Liver (tissue), 9 donors: ENCODE measurements around the gene TRIO. TPM values are rescaled to one million over a fixed set of nuclear protein-coding genes. Genes with fewer than 3 reads are reported as not detected.

Experiments
- DNase-seq: peaks from one replicate; pipeline ENCODE4 v3.0.0-alpha.2; 2017; ENCODE audit warnings: low spot score
- H3K27ac ChIP-seq, 2 donors: one replicate each; pipeline ENCODE4 v1.7.0; 2013; ENCODE audit warnings: inconsistent platforms in 2 of 2, low read length in 2 of 2, control low read depth in 1 of 2, low read depth in 1 of 2, mild to moderate bottlenecking in 1 of 2
- H3K27me3 ChIP-seq, 4 donors: one replicate each; pipeline versions ENCODE4 v1.6.1 to v1.7.0; 2013; ENCODE audit warnings: low read length in 3 of 4, inconsistent platforms in 1 of 4, mild to moderate bottlenecking in 1 of 4, moderate library complexity in 1 of 4; ENCODE audit not compliant: control insufficient read depth in 4 of 4, insufficient read depth in 4 of 4
- H3K36me3 ChIP-seq, 4 donors: one replicate each; pipeline versions ENCODE4 v1.6.1 to v1.7.0; 2013; ENCODE audit warnings: low read length in 3 of 4, mild to moderate bottlenecking in 3 of 4, low read depth in 1 of 4, moderate library complexity in 1 of 4; ENCODE audit not compliant: control insufficient read depth in 4 of 4, insufficient read depth in 3 of 4
- H3K4me1 ChIP-seq, 4 donors: one replicate each; pipeline versions ENCODE4 v1.6.1 to v1.7.0; 2013; ENCODE audit warnings: low read length in 3 of 4, mild to moderate bottlenecking in 3 of 4, moderate library complexity in 1 of 4; ENCODE audit not compliant: control insufficient read depth in 4 of 4, insufficient read depth in 4 of 4
- H3K4me3 ChIP-seq, 3 donors: one replicate each; pipeline versions ENCODE4 v1.6.1 to v1.7.0; 2013; ENCODE audit warnings: low read length in 3 of 3, control low read depth in 1 of 3, low read depth in 1 of 3, mild to moderate bottlenecking in 1 of 3
- H3K9ac ChIP-seq, 2 donors: one replicate each; pipeline ENCODE4 v1.7.0; 2013; ENCODE audit warnings: low read length in 2 of 2, mild to moderate bottlenecking in 2 of 2, moderate library complexity in 2 of 2, control low read depth in 1 of 2, low read depth in 1 of 2
- H3K9me3 ChIP-seq, 4 donors: one replicate each; pipeline versions ENCODE4 v1.6.1 to v1.7.0; 2013; ENCODE audit warnings: low read length in 3 of 4; ENCODE audit not compliant: control insufficient read depth in 4 of 4
- ATF3 ChIP-seq: IDR thresholded peaks from 2 replicates; pipeline ENCODE4 v1.6.1; 2016; ENCODE audit warnings: antibody characterized with exemption
- CTCF ChIP-seq: fragments of 150-350 bp; IDR thresholded peaks from 2 replicates; pipeline ENCODE4 v1.5.1; 2017; ENCODE audit warnings: improper control_type of control experiment, low read depth, low read length; ENCODE audit not compliant: missing input control
- EGR1 ChIP-seq, 2 donors: IDR thresholded peaks; 2 replicates each; pipeline ENCODE4 v1.6.1; 2016 to 2018; ENCODE audit warnings: antibody characterized with exemption in 2 of 2, low read depth in 2 of 2
- FOXA1 ChIP-seq: IDR thresholded peaks from 2 replicates; pipeline ENCODE4 v1.6.1; 2016; ENCODE audit warnings: antibody characterized with exemption
- FOXA2 ChIP-seq: IDR thresholded peaks from 2 replicates; pipeline ENCODE4 v1.6.1; 2016; ENCODE audit warnings: antibody characterized with exemption
- HNF4A ChIP-seq, 2 donors: conservative IDR thresholded peaks; 2 replicates each; pipeline ENCODE4 v1.6.1; 2016; ENCODE audit warnings: antibody characterized with exemption in 2 of 2, mild to moderate bottlenecking in 2 of 2
- JUND ChIP-seq, 2 donors: IDR thresholded peaks; 2 replicates each; pipeline ENCODE4 v1.6.1; 2016; ENCODE audit warnings: antibody characterized with exemption in 2 of 2
- NR2F2 ChIP-seq: IDR thresholded peaks from 2 replicates; pipeline ENCODE4 v1.6.1; 2016; ENCODE audit warnings: antibody characterized with exemption
- RAD21 ChIP-seq, 2 donors: IDR thresholded peaks; 2 replicates each; pipeline ENCODE4 v1.6.1; 2016; ENCODE audit warnings: antibody characterized with exemption in 2 of 2, mild to moderate bottlenecking in 2 of 2
- RXRA ChIP-seq, 2 donors: IDR thresholded peaks; 2 replicates each; pipeline ENCODE4 v1.6.1; 2017 to 2018; ENCODE audit warnings: antibody characterized with exemption in 2 of 2, mild to moderate bottlenecking in 1 of 2
- SP1 ChIP-seq: IDR thresholded peaks from 2 replicates; pipeline ENCODE4 v1.6.1; 2018; ENCODE audit warnings: antibody characterized with exemption, mild to moderate bottlenecking
- YY1 ChIP-seq: IDR thresholded peaks from 2 replicates; pipeline ENCODE4 v1.6.1; 2016; ENCODE audit warnings: antibody characterized with exemption, mild to moderate bottlenecking
- WGBS: extraction: QIAGEN DNeasy Blood & Tissue Kit; methylation state at CpG from one replicate; pipeline ENCODE4 v1.1.7; 2013; 5-methylcytosine and 5-hydroxymethylcytosine counted together
- polyA plus RNA-seq, 2 donors: library from polyadenylated mRNA; stranded (reverse) in 1 of 2; unstranded in 1 of 2; fragments of 200-250 nt in 1 of 2; fragments of >200 nt in 1 of 2; fragmentation: Nextera tagmentation in 1 of 2; extraction: Ambion mirVana in 1 of 2; gene quantifications; one replicate each; pipeline versions ENCODE4 v1.2.1 to v1.2.3, GENCODE V29; 2013 to 2015
- total RNA-seq, 2 donors: library from RNA; depleted of rRNA; stranded (reverse); fragments of >200 nt; gene quantifications; one replicate each; pipeline ENCODE4 v1.2.3, GENCODE V29; 2014
- TF ChIP-seq, protein P1 (sequence below): IDR thresholded peaks from 2 replicates; pipeline ENCODE4 v1.6.1; 2016; ENCODE audit warnings: antibody characterized with exemption
- TF ChIP-seq, protein P2 (sequence below): IDR thresholded peaks from 2 replicates; pipeline ENCODE4 v1.6.1; 2016; ENCODE audit warnings: antibody characterized with exemption, mild to moderate bottlenecking
- donor health status: healthy.
- donor health status: healthy.
- donor health status: healthy.
- donor health status: healthy.
- donor health status: healthy.

Gene TRIO
- total and polyA plus RNA-seq, 4 donors, result 8.5 to 86.2 (median 16.0) TPM

- no peak for DNase-seq
- Histone ChIP-seq H3K4me1 (no peaks in the 10 kb centered on the region), H3K9ac (no peak overlapping the region), H3K27ac (no peak overlapping the region), H3K27me3 (no peaks in the 10 kb centered on the region), H3K36me3 (peaks cover 0 to 11% (median 3%) of the 10 kb centered on the region in 4 donors), H3K4me3 (no peak overlapping the region), H3K9me3 (no peaks in the 10 kb centered on the region)
- TF ChIP-seq FOXA1 (no peak), SP1 (no peak), FOXA2 (no peak), CTCF (no peak), NR2F2 (no peak)
- WGBS, result 95% methylated on average over 7 of the region's 7 CpGs
Measured at GRCh38 chr5:14325369-14325768, 182.2 kb downstream of the TRIO start.

DNA sequence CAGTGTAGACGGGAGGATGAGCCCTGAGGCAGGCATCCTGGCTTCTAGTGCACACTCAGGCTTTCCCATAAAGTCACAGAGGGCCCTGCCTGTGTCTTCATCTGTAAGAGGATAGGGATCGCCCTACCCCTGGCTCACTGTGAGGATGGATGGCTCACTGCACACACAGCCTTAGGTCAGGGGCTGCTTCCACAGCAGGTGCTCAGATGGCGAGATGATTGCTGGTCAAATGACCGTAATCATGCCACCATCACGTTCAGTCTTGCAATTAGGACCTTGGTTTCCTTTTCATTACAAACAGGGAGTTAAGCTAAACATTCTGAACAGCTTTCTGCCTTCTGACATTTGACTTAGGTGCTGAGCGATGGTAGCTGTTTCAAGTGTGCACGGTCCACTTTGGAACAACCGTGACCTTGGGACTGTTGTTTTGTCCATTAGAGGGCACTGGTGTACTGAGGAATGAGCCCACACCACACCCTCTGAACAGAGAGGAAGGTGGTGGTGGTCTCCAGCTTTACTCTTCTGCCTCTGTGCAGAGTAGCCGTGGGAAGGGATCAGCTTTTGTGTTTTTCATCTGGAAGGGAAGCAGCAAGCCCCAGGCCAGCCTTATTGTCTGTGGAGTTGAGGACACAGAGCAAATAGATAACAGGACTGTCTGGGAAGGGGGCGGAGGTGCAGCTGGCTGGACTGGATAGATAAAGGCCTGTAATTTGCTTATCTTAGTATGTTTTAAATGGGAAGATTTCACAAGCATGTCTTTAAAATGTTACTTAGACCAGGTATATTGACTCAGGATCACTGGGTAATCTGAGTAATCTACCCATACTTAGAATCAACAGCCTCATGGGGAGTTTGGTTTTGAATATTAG is 183.1 kb downstream of the TRIO start:
- Histone ChIP-seq H3K27me3 (no peaks in the 10 kb centered on the region), H3K4me3 (no peak overlapping the region), H3K9ac (no peak overlapping the region), H3K36me3 (peaks cover 1 to 16% (median 6%) of the 10 kb centered on the region in 4 donors), H3K9me3 (no peaks in the 10 kb centered on the region), H3K4me1 (no peaks in the 10 kb centered on the region), H3K27ac (no peak overlapping the region)
- no peak for TF ChIP-seq EGR1 (IDR thresholded peaks at IDR 0.05; ENCODE audit: low read depth in 2 of 2)
- peak; percentile 56 to 72 for TF ChIP-seq RAD21 (IDR thresholded peaks at IDR 0.05)
- TF ChIP-seq CTCF, result peak; percentile 29
- 72% methylated on average over 10 of the region's 10 CpGs for WGBS
- DNase-seq, result peak; percentile 58

DNA sequence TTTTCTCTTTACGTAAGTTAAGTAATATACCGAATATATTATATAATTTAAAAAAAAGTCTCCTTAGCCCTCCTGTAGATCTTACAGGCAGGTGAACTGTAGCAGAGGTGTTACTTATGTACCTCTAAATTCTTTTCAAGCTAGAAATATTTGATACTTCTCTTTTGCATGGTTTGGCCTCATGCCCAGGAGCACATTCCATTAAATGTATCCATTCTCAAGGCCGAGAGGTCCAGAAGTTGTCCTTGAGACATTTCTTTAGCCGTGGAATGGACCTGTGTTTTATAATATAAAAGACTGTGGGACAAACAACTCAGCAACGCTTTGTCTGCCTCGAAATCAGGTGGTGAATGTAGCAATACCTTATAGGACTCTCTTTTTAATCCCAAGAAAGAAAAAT is 184.5 kb downstream of the TRIO start:
- Histone ChIP-seq H3K4me3 (no peak overlapping the region), H3K4me1 (no peaks in the 10 kb centered on the region), H3K27me3 (no peaks in the 10 kb centered on the region), H3K9ac (no peak overlapping the region), H3K36me3 (peaks cover 1 to 21% (median 6%) of the 10 kb centered on the region in 4 donors), H3K27ac (no peak overlapping the region), H3K9me3 (no peaks in the 10 kb centered on the region)
- DNase-seq, result no peak
- 95% methylated on average over 6 of the region's 6 CpGs for WGBS
- TF ChIP-seq HNF4A (conservative IDR thresholded peaks at IDR 0.05), result no peak
- TF ChIP-seq ATF3, result no peak
- TF ChIP-seq, protein P1, sequence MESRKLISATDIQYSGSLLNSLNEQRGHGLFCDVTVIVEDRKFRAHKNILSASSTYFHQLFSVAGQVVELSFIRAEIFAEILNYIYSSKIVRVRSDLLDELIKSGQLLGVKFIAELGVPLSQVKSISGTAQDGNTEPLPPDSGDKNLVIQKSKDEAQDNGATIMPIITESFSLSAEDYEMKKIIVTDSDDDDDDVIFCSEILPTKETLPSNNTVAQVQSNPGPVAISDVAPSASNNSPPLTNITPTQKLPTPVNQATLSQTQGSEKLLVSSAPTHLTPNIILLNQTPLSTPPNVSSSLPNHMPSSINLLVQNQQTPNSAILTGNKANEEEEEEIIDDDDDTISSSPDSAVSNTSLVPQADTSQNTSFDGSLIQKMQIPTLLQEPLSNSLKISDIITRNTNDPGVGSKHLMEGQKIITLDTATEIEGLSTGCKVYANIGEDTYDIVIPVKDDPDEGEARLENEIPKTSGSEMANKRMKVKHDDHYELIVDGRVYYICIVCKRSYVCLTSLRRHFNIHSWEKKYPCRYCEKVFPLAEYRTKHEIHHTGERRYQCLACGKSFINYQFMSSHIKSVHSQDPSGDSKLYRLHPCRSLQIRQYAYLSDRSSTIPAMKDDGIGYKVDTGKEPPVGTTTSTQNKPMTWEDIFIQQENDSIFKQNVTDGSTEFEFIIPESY, result no peak
- TF ChIP-seq, protein P2, sequence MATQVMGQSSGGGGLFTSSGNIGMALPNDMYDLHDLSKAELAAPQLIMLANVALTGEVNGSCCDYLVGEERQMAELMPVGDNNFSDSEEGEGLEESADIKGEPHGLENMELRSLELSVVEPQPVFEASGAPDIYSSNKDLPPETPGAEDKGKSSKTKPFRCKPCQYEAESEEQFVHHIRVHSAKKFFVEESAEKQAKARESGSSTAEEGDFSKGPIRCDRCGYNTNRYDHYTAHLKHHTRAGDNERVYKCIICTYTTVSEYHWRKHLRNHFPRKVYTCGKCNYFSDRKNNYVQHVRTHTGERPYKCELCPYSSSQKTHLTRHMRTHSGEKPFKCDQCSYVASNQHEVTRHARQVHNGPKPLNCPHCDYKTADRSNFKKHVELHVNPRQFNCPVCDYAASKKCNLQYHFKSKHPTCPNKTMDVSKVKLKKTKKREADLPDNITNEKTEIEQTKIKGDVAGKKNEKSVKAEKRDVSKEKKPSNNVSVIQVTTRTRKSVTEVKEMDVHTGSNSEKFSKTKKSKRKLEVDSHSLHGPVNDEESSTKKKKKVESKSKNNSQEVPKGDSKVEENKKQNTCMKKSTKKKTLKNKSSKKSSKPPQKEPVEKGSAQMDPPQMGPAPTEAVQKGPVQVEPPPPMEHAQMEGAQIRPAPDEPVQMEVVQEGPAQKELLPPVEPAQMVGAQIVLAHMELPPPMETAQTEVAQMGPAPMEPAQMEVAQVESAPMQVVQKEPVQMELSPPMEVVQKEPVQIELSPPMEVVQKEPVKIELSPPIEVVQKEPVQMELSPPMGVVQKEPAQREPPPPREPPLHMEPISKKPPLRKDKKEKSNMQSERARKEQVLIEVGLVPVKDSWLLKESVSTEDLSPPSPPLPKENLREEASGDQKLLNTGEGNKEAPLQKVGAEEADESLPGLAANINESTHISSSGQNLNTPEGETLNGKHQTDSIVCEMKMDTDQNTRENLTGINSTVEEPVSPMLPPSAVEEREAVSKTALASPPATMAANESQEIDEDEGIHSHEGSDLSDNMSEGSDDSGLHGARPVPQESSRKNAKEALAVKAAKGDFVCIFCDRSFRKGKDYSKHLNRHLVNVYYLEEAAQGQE, result no peak
- TF ChIP-seq JUND (IDR thresholded peaks at IDR 0.05), result no peak
- TF ChIP-seq NR2F2, result no peak
- no peak for TF ChIP-seq RXRA (IDR thresholded peaks at IDR 0.05)
- TF ChIP-seq CTCF, result no peak
- no peak for TF ChIP-seq YY1
